ENCODE data around the gene TNXB. TPM values are rescaled to one million over a fixed set of nuclear protein-coding genes. Genes with fewer than 3 reads are reported as not detected.
"Not testable (repeated sequence)": the region's sequence is repeated elsewhere in the genome, so short reads cannot be mapped to it uniquely, and the experiment has no call there.

TNXB gene
- total RNA-seq, 1 donor, result 2.8 TPM

DNA sequence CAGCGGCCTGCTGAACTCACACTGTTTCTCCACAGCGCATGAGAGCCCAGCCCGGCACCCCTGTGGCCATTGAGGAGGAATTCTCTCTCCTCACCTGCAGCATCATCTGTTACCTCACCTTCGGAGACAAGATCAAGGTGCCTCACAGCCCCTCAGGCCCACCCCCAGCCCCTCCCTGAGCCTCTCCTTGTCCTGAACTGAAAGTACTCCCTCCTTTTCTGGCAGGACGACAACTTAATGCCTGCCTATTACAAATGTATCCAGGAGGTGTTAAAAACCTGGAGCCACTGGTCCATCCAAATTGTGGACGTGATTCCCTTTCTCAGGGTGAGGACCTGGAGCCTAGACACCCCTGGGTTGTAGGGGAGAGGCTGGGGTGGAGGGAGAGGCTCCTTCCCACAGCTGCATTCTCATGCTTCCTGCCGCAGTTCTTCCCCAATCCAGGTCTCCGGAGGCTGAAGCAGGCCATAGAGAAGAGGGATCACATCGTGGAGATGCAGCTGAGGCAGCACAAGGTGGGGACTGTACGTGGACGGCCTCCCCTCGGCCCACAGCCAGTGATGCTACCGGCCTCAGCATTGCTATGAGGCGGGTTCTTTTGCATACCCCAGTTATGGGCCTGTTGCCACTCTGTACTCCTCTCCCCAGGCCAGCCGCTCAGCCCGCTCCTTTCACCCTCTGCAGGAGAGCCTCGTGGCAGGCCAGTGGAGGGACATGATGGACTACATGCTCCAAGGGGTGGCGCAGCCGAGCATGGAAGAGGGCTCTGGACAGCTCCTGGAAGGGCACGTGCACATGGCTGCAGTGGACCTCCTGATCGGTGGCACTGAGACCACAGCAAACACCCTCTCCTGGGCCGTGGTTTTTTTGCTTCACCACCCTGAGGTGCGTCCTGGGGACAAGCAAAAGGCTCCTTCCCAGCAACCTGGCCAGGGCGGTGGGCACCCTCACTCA lies 69.5 kb downstream of the TNXB start:
- H3K4me1 ChIP-seq (ENCODE audit: insufficient read depth, low read length); H3K4me3 ChIP-seq (ENCODE audit: low read length); H3K9me3 ChIP-seq (ENCODE audit: low read depth, low read length); H3K27me3 ChIP-seq (ENCODE audit: insufficient read depth, low read length): not testable (repeated sequence)

- H3K4me1 ChIP-seq (ENCODE audit: insufficient read depth, low read length); H3K9me3 ChIP-seq (ENCODE audit: low read depth, low read length); H3K27me3 ChIP-seq (ENCODE audit: insufficient read depth, low read length); H3K4me3 ChIP-seq (ENCODE audit: low read length): not testable (repeated sequence)
These were observed 70.3 kb downstream of the TNXB start for GRCh38 chr6:32038878-32039277.

DNA sequence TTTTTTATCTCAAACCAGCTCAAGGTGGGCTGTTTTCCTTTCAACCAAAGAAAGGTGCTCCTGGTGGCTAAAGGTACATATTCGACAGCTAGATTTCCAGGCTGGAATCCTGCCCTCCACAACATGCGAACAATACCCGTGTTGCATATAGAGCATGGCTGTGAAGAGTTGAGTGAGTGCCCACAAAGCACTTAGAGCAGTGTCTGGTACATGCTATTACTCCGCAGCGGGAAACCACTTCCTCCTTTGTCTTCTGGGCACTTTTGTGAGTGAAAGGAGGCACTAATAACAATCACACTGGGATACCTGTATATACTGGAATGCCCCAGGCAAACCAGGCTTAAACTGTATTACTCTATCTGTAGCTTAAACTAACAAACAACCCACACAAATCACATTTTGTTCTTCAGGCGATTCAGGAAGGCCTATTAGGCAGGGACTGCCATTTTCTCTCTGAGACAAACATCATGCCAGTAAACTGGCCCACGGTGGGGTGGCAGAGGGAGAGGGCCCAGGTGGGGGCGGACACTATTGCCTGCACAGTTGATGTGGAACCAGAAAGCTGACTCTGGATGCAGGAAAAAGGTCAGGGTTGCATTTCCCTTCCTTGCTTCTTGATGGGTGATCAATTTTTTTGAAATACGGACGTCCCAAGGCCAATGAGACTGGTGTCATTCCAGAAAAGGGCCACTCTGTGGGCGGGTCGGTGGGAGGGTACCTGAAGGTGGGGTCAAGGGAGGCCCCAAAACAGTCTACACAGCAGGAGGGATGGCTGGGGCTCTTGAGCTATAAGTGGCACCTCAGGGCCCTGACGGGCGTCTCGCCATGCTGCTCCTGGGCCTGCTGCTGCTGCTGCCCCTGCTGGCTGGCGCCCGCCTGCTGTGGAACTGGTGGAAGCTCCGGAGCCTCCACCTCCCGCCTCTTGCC lies 71.3 kb downstream of the TNXB start, which contains the start of gene CYP21A2:
Gene CYP21A2 (plus strand): TSS at position 818 of the 927 bp plus-strand sequence. CDS start 8 bp downstream, at position 826.
- H3K9me3 ChIP-seq (ENCODE audit: low read depth, low read length); H3K4me3 ChIP-seq (ENCODE audit: low read length); H3K4me1 ChIP-seq (ENCODE audit: insufficient read depth, low read length); H3K27me3 ChIP-seq (ENCODE audit: insufficient read depth, low read length): not testable (repeated sequence)

DNA sequence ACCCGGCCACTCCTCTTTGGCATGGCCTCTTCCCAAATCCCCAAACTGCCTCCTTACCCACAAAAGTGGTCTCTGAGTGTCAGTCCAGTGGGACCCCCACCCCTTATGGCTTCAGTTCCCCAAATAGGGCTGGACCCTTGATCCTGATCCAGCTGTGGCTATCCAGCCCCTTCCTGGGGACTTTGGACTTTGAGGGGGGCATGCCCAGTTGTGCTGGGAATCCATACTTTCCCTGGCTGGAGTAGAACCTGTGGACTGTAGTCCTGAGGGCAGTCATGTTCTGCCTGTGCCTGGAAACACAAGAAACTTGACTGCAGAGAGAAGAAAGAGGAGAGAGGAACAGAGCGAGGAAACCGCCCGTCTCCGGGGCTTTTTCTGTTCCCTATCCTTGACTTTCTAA lies 72.0 kb downstream of the TNXB start:
- H3K27me3 ChIP-seq (ENCODE audit: insufficient read depth, low read length); H3K9me3 ChIP-seq (ENCODE audit: low read depth, low read length): not testable (repeated sequence)

GRCh38 chr6:32035283-32036013 lies 73.7 kb downstream of the TNXB start:
- not testable (repeated sequence) for H3K27me3 ChIP-seq (ENCODE audit: insufficient read depth, low read length); H3K9me3 ChIP-seq (ENCODE audit: low read depth, low read length); H3K4me3 ChIP-seq (ENCODE audit: low read length); H3K4me1 ChIP-seq (ENCODE audit: insufficient read depth, low read length)

More for the DNA sequence above, 72.0 kb downstream of the TNXB start:
- H3K4me3 ChIP-seq (ENCODE audit: low read length); H3K4me1 ChIP-seq (ENCODE audit: insufficient read depth, low read length): not testable (repeated sequence)

DNA sequence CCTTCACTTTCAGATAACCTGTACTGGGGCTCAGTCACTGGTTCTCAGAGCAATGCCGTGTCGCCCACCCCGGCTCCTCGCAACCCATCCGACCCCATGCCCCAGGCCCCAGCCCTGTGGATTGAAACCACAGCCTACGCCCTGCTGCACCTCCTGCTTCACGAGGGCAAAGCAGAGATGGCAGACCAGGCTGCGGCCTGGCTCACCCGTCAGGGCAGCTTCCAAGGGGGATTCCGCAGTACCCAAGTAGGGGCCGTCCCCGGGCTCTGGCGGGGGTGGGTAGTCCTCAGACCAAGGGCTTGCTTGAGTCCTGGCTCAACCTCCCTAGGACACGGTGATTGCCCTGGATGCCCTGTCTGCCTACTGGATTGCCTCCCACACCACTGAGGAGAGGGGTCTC lies 79.6 kb downstream of the TNXB start:
- not testable (repeated sequence) for H3K27me3 ChIP-seq (ENCODE audit: insufficient read depth, low read length); H3K4me1 ChIP-seq (ENCODE audit: insufficient read depth, low read length); H3K4me3 ChIP-seq (ENCODE audit: low read length); H3K9me3 ChIP-seq (ENCODE audit: low read depth, low read length)

DNA sequence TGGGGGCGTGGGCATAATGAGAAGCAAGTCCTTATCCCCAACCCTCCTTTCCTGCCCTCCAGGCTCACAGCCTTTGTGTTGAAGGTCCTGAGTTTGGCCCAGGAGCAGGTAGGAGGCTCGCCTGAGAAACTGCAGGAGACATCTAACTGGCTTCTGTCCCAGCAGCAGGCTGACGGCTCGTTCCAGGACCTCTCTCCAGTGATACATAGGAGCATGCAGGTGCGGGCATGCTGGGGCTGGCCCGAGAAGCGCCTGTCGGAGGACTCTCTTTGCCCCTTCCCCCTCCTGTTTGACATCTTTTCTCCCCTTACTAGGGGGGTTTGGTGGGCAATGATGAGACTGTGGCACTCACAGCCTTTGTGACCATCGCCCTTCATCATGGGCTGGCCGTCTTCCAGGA lies 80.5 kb downstream of the TNXB start:
- not testable (repeated sequence) for H3K27me3 ChIP-seq (ENCODE audit: insufficient read depth, low read length); H3K9me3 ChIP-seq (ENCODE audit: low read depth, low read length); H3K4me3 ChIP-seq (ENCODE audit: low read length); H3K4me1 ChIP-seq (ENCODE audit: insufficient read depth, low read length)

GRCh38 chr6:32022100-32022499 lies 87.0 kb downstream of the TNXB start:
- H3K4me1 ChIP-seq (ENCODE audit: insufficient read depth, low read length); H3K4me3 ChIP-seq (ENCODE audit: low read length); H3K9me3 ChIP-seq (ENCODE audit: low read depth, low read length); H3K27me3 ChIP-seq (ENCODE audit: insufficient read depth, low read length): not testable (repeated sequence)

- H3K4me1 ChIP-seq (ENCODE audit: insufficient read depth, low read length); H3K27me3 ChIP-seq (ENCODE audit: insufficient read depth, low read length); H3K4me3 ChIP-seq (ENCODE audit: low read length); H3K9me3 ChIP-seq (ENCODE audit: low read depth, low read length): not testable (repeated sequence)
These were observed 94.6 kb downstream of the TNXB start, which contains the start of gene C4B for GRCh38 chr6:32014547-32014946. Gene C4B (plus strand): TSS chr6:32014795. CDS start chr6:32014846, 51 bp downstream.

DNA sequence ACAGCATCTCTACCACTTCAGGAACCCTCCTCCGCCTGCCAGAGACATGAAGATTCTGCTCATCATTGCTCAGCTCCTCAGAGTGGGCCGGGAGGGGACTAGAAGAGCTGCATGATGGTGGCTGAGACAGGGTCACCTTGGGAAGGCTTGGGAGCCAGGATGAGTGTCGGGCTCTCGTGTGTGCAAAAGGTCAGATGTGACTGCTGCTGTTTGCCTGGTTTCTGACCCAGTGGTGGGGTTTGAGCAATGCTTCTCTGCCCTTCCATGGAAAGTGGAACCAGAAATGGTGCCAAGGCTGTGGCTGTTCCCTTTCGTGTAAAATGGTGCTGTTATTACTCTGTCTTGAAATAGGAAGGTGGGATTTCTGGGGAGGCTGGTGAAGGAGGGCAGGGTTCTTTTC lies 95.4 kb downstream of the TNXB start:
- not testable (repeated sequence) for H3K27me3 ChIP-seq (ENCODE audit: insufficient read depth, low read length); H3K4me3 ChIP-seq (ENCODE audit: low read length); H3K4me1 ChIP-seq (ENCODE audit: insufficient read depth, low read length); H3K9me3 ChIP-seq (ENCODE audit: low read depth, low read length)

GRCh38 chr6:32012941-32013617 lies 96.1 kb downstream of the TNXB start:
- H3K4me1 ChIP-seq (ENCODE audit: insufficient read depth, low read length); H3K4me3 ChIP-seq (ENCODE audit: low read length); H3K27me3 ChIP-seq (ENCODE audit: insufficient read depth, low read length); H3K9me3 ChIP-seq (ENCODE audit: low read depth, low read length): not testable (repeated sequence)

DNA sequence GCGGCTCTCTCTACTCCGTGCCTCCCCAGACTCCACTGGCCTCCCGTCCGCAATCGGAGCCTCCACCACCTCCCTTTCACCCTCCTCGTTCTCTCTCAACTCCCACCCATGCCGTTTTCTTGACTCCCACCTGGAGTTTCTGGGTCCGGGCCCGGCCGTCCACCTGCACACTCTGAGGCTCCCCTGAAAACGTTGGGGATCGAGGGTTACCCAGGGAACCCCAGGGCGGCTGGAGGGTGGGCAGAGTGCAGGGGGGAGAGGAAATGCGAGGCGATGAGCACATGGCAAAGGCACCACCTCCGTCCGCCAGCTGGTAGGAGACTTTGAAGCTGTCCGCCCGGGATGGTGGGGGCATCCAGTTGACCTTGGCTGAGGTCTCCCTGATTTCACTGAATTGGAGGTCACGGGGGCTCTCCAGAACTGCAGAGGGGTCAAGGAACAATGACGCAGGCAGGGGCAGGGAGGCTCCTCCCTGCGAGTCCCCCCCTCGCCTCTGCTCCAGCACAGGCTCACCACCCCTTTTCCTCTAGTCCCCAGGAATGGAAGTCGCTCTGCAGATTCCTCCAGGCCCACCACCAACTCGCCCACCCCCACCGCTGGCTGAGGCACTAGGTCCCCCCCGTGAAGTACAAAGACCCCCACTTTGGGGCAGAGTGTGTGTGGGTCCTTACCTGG lies 98.1 kb downstream of the TNXB start:
- not testable (repeated sequence) for H3K9me3 ChIP-seq (ENCODE audit: low read depth, low read length); H3K4me1 ChIP-seq (ENCODE audit: insufficient read depth, low read length); H3K27me3 ChIP-seq (ENCODE audit: insufficient read depth, low read length); H3K4me3 ChIP-seq (ENCODE audit: low read length)

DNA sequence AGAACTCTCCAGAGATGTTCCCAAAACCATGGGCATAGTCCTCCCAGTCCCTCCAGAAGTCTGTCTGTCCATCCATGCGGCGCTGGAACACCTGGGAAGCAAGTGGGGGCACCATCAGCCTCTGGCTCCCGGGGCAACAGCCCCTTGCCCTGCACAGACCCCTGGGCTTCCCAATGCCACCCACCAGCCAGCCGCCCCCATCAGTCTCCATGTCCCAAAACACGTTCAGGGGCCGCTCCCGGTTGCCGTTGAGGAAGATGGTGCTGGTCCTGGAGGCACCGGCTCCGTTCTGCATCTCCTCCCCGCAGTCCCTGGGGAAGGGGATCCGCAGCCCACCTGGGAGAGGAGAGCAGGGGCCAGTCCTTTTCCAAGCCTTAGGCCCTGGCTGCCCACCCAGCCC lies 99.6 kb downstream of the TNXB start:
- H3K4me1 ChIP-seq (ENCODE audit: insufficient read depth, low read length); H3K9me3 ChIP-seq (ENCODE audit: low read depth, low read length); H3K4me3 ChIP-seq (ENCODE audit: low read length); H3K27me3 ChIP-seq (ENCODE audit: insufficient read depth, low read length): not testable (repeated sequence)

- not testable (repeated sequence) for H3K9me3 ChIP-seq (ENCODE audit: low read depth, low read length); H3K4me1 ChIP-seq (ENCODE audit: insufficient read depth, low read length); H3K4me3 ChIP-seq (ENCODE audit: low read length)
These were observed 100.5 kb downstream of the TNXB start for GRCh38 chr6:32008616-32009015.

More at GRCh38 chr6:32008616-32009015, 100.5 kb downstream of the TNXB start:
- H3K27me3 ChIP-seq (ENCODE audit: insufficient read depth, low read length), result not testable (repeated sequence)
